ENCODE measurements around the gene HIVEP3. TPM values are rescaled to one million over a fixed set of nuclear protein-coding genes. Genes with fewer than 3 reads are reported as not detected.

The HIVEP3 gene
- polyA plus RNA-seq, 1 of the 3 experiments (the other 2 are of a cell fraction): 6.4 TPM

DNA sequence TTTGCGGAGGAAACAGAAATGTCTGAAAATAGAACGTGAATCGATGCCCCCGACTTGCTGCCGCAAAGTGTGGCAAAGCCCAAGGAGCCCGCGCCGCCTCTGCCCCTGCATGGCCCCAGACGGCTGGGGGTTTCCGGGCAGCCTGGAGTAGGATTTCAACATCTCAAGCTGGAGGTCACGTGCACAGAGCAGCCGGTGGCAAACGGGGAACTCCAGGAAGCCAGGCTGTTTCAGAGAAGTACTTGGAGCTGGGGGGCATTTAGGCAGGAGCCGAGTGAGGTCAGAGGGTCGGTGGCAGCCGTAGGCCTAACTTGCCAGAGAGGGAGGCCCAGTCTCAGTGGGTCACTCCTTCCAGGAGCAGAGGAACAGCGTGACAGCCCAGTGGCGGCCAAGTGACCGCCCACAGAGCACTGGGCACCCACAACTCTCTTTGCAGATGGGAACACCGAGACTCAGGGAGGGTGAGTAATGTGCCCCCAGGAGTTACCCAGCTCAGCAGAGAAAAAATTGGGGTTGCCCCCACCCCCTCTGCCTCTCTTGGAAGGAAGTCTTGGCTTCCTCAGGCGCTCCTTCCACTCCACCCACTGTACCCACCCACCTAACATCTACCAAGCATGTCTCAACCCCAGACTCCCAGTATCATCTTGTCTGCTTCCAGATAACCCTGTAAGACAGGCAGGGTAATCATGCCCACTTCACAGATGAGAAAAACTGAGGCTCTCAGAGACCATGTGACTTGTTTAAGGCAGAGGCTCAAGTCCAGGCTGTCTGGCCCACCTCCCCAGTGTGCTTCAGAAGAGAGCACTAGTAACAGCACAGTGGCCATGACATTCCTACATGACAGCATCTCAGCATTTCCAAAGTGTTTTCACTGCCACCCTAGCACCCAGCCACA is 179.4 kb downstream of the HIVEP3 start:
- Histone ChIP-seq H3K27me3 (ENCODE audit: insufficient read depth) (no peaks in the 10 kb centered on the region), H3K9me2 (no peaks in the 10 kb centered on the region), H3K4me1 (ENCODE audit: control insufficient read depth in 1 of 2, insufficient read depth in 2 of 2, low read depth in 1 of 2, low read length in 1 of 2) (peaks cover 0 to 17% of the 10 kb centered on the region in 2 experiments; a peak in 1 of 4 replicates), H3K36me3 (replicated peaks in 1 of 2; ENCODE audit: control insufficient read depth in 1 of 2, insufficient read depth in 2 of 2, low read length in 1 of 2) (no peaks in the 10 kb centered on the region), H3K9ac (no peak overlapping the region), H2AFZ (ENCODE audit: low read depth) (no peak overlapping the region), H3F3A (replicated peaks; ENCODE audit: insufficient read depth) (no peaks in the 10 kb centered on the region), H3K79me2 (ENCODE audit: insufficient read depth) (no peaks in the 10 kb centered on the region), H3K9me3 (no peaks in the 10 kb centered on the region), H3K4me2 (no peak overlapping the region), H4K20me1 (ENCODE audit: insufficient read depth) (no peaks in the 10 kb centered on the region), H3K4me3 (ENCODE audit: low read depth in 2 of 2, low read length in 1 of 2) (no peak overlapping the region), H3K27ac (ENCODE audit: low read depth in 2 of 2, low read length in 1 of 2) (no peak overlapping the region)
- ChIA-PET POLR2A (no interaction called here), CTCF (no interaction called here)
- TF ChIP-seq EP300 (IDR thresholded peaks at IDR 0.05; ENCODE audit: borderline replicate concordance in 1 of 2, low read depth in 1 of 2, low read length in 1 of 2) (no peak), RAD21 (IDR thresholded peaks at IDR 0.05; ENCODE audit: low read length) (no peak), NRF1 (IDR thresholded peaks at IDR 0.05; ENCODE audit: low read depth, low read length) (no peak), TCF12 (IDR thresholded peaks at IDR 0.05) (no peak)
- TF ChIP-seq, protein P1, sequence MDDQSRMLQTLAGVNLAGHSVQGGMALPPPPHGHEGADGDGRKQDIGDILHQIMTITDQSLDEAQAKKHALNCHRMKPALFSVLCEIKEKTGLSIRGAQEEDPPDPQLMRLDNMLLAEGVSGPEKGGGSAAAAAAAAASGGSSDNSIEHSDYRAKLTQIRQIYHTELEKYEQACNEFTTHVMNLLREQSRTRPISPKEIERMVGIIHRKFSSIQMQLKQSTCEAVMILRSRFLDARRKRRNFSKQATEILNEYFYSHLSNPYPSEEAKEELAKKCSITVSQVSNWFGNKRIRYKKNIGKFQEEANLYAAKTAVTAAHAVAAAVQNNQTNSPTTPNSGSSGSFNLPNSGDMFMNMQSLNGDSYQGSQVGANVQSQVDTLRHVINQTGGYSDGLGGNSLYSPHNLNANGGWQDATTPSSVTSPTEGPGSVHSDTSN (IDR thresholded peaks at IDR 0.05): no peak
- no peak for DNase-seq
- WGBS (ENCODE audit: low lambda C conversion rate): 92% methylated on average over 19 of the region's 21 CpGs

DNA sequence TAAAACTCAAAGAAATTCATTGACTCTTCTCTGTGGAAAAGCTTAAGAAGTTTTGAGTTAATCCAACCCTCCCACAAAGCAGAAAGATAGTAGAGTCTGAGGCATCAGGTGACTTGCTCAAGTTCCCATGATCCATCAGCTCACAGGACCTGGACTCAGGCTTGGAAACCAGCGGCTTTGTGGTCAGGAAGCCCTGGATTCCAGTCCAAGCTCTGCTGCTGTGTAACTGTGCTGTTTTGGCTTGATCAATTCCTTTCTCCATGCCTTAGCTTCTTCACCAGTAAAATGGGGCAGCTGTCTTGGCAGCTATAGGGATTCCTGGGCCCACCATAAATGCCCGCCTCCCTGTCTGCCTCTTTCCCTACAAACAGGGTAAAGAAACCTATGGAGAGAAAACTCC is 180.2 kb downstream of the HIVEP3 start:
- peaks cover 0 to 26% of the 10 kb centered on the region in 2 experiments; a peak in 1 of 4 replicates for H3K4me1 ChIP-seq (ENCODE audit: control insufficient read depth in 1 of 2, insufficient read depth in 2 of 2, low read depth in 1 of 2, low read length in 1 of 2)
- no peaks in the 10 kb centered on the region for H3K36me3 ChIP-seq (replicated peaks in 1 of 2; ENCODE audit: control insufficient read depth in 1 of 2, insufficient read depth in 2 of 2, low read length in 1 of 2)
- no peaks in the 10 kb centered on the region for H4K20me1 ChIP-seq (ENCODE audit: insufficient read depth)
- ChIA-PET POLR2A (no interaction called here), CTCF (no interaction called here)
- no peak overlapping the region for H3K9ac ChIP-seq
- H3K9me2 ChIP-seq: no peaks in the 10 kb centered on the region
- WGBS (ENCODE audit: low lambda C conversion rate): 94% methylated on average over 1 of the region's 2 CpGs
- TF ChIP-seq ELF1 (IDR thresholded peaks at IDR 0.05) (no peak), EZH2phosphoT487 (IDR thresholded peaks at IDR 0.05; ENCODE audit: borderline replicate concordance, low read depth) (no peak), RCOR1 (IDR thresholded peaks at IDR 0.05; ENCODE audit: low read length) (no peak), TCF12 (IDR thresholded peaks at IDR 0.05) (no peak)
- H3F3A ChIP-seq (replicated peaks; ENCODE audit: insufficient read depth): no peaks in the 10 kb centered on the region
- no peak overlapping the region for H3K4me2 ChIP-seq
- H3K27me3 ChIP-seq (ENCODE audit: insufficient read depth): no peaks in the 10 kb centered on the region
- no peak for DNase-seq
- no peak overlapping the region for H3K27ac ChIP-seq (ENCODE audit: low read depth in 2 of 2, low read length in 1 of 2)
- no peaks in the 10 kb centered on the region for H3K79me2 ChIP-seq (ENCODE audit: insufficient read depth)
- H3K4me3 ChIP-seq (ENCODE audit: low read depth in 2 of 2, low read length in 1 of 2): no peak overlapping the region
- no peaks in the 10 kb centered on the region for H3K9me3 ChIP-seq
- H2AFZ ChIP-seq (ENCODE audit: low read depth): no peak overlapping the region

DNA sequence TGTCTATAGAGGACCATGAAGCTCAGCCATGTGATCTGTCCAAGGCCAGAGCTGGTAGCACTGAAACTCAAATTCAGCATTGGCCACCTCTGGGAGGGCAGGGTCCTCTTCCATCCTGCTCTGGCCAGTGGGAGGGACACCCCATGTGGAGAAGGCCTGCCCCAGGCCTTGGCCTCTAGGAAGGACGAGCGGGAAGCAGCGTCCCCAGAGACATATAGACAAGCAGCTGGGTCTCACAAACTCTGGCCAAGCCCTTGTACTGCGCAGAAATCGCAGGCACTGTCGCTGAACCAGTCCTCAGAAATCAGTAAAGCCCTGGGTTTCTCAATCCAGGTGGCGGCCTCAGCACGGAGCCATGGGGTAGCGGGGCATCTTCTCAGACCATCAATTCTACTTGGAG is 180.7 kb downstream of the HIVEP3 start:
- no peaks in the 10 kb centered on the region for H3K36me3 ChIP-seq (replicated peaks in 1 of 2; ENCODE audit: control insufficient read depth in 1 of 2, insufficient read depth in 2 of 2, low read length in 1 of 2)
- H3K27ac ChIP-seq (ENCODE audit: low read depth in 2 of 2, low read length in 1 of 2): no peak overlapping the region
- no peaks in the 10 kb centered on the region for H3K9me2 ChIP-seq
- no peaks in the 10 kb centered on the region for H4K20me1 ChIP-seq (ENCODE audit: insufficient read depth)
- no peak for DNase-seq
- POLR2A ChIA-PET: no interaction called here
- H3F3A ChIP-seq (replicated peaks; ENCODE audit: insufficient read depth): no peaks in the 10 kb centered on the region
- CTCF ChIA-PET: no interaction called here
- no peak overlapping the region for H3K4me2 ChIP-seq
- H3K27me3 ChIP-seq (ENCODE audit: insufficient read depth): no peaks in the 10 kb centered on the region
- H2AFZ ChIP-seq (ENCODE audit: low read depth): no peak overlapping the region
- WGBS (ENCODE audit: low lambda C conversion rate): 100% methylated on average over 4 of the region's 9 CpGs
- TF ChIP-seq POLR2AphosphoS5 (IDR thresholded peaks at IDR 0.05; ENCODE audit: low read depth, low read length) (no peak), GATA2 (CRISPR knock-in tag; IDR thresholded peaks at IDR 0.05) (no peak), RAD21 (IDR thresholded peaks at IDR 0.05; ENCODE audit: low read length) (no peak), EP300 (IDR thresholded peaks at IDR 0.05; ENCODE audit: borderline replicate concordance in 1 of 2, low read depth in 1 of 2, low read length in 1 of 2) (no peak)
- TF ChIP-seq, protein P2, sequence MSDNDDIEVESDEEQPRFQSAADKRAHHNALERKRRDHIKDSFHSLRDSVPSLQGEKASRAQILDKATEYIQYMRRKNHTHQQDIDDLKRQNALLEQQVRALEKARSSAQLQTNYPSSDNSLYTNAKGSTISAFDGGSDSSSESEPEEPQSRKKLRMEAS (IDR thresholded peaks at IDR 0.05; ENCODE audit: low read depth): no peak
- H3K79me2 ChIP-seq (ENCODE audit: insufficient read depth): no peaks in the 10 kb centered on the region
- H3K4me1 ChIP-seq (ENCODE audit: control insufficient read depth in 1 of 2, insufficient read depth in 2 of 2, low read depth in 1 of 2, low read length in 1 of 2): peaks cover 0 to 30% of the 10 kb centered on the region in 2 experiments; a peak in 1 of 4 replicates
- H3K9me3 ChIP-seq: no peaks in the 10 kb centered on the region
- H3K4me3 ChIP-seq (ENCODE audit: low read depth in 2 of 2, low read length in 1 of 2): no peak overlapping the region
- H3K9ac ChIP-seq: no peak overlapping the region
